ENCODE results near the gene CACNA1S.

DNA sequence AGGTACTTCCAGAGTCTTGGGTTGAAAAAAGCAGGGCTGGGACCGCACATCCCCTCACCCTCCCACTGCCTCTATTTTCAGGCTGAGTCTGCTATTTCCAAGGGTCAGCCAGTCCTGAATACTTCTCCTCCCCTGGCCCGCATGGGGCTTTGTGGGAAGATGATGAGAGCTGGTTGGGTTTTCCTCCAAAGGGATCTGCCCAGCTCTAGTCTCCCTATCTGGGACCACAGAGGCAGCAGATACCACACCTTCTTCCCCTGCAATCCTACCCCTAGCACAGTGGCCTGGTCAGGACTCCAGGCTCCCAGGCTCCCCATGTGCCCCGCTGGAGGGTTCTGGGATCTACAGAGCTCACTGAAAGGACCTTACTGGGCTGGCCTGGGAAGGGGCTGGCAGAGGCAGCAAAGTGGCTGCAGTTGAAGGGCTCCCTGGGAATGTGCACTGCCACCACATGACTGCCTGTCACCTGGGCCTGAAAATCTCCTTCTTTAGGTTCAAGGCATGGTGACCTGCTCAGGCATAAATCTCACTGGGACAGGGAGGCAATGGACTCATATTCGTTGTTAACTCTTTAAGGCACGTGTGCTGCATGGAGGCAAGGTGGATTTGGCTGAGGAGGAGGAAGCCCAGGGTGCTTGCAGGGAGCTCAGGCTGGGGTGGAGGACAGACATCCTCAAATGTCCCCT lies 13.1 kb downstream of the CACNA1S start:
- TF ChIP-seq, protein P1, sequence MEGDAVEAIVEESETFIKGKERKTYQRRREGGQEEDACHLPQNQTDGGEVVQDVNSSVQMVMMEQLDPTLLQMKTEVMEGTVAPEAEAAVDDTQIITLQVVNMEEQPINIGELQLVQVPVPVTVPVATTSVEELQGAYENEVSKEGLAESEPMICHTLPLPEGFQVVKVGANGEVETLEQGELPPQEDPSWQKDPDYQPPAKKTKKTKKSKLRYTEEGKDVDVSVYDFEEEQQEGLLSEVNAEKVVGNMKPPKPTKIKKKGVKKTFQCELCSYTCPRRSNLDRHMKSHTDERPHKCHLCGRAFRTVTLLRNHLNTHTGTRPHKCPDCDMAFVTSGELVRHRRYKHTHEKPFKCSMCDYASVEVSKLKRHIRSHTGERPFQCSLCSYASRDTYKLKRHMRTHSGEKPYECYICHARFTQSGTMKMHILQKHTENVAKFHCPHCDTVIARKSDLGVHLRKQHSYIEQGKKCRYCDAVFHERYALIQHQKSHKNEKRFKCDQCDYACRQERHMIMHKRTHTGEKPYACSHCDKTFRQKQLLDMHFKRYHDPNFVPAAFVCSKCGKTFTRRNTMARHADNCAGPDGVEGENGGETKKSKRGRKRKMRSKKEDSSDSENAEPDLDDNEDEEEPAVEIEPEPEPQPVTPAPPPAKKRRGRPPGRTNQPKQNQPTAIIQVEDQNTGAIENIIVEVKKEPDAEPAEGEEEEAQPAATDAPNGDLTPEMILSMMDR (IDR thresholded peaks at IDR 0.05): no peak
- no peak for TF ChIP-seq ZFX (IDR thresholded peaks at IDR 0.05; ENCODE audit: borderline replicate concordance)
